Adrenal gland (tissue), 5 donors: ENCODE data around the gene C1orf185.

Source experiments
- CTCF ChIP-seq, 6 experiments: fragments of 450-650 bp in 4 of 6; fragments of 200-600 bp in 2 of 6; sonication (generic) in 1 of 6; IDR thresholded peaks; 1 replicate in 5 of 6; 2 replicates in 1 of 6; pipeline versions ENCODE4 v1.5.1 to v1.8.0; 2016 to 2021; ENCODE audit warnings: antibody characterized with exemption in 6 of 6, mild to moderate bottlenecking in 2 of 6, moderate library complexity in 1 of 6
- POLR2A ChIP-seq, 2 donors: fragments of 450-650 bp; IDR thresholded peaks; one replicate each; pipeline ENCODE4 v1.6.1; 2017; ENCODE audit warnings: antibody characterized with exemption in 2 of 2, mild to moderate bottlenecking in 2 of 2, moderate library complexity in 1 of 2
- donor health status: DM: no; HTN: no; CAD: no.

GRCh38 chr1:51101976-51102375, at the start of gene C1orf185:
- TF ChIP-seq CTCF (IDR thresholded peaks at IDR 0.05) (no peak), POLR2A (IDR thresholded peaks at IDR 0.05) (no peak)
